ENCODE measurements around the gene RSF1.

DNA sequence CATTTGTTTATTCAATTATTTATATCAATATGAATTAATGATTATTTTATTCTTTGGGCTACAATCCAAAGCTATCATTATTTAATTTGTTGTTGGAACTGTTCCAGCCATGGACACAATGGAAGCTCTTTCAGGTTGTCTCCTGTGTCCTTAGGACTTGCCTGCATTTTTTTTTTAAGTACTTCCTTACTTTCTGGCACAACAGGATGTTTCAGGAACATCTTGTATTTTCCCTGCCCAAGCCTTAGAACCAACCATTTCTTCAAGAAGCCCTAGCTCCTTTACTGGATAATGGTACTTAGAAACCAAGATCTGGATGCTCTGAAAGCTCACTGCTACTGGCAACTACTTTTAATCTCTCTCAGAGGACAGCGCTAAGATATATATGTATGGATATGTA is 125.1 kb downstream of the RSF1 start:
- TF ChIP-seq, protein P1, sequence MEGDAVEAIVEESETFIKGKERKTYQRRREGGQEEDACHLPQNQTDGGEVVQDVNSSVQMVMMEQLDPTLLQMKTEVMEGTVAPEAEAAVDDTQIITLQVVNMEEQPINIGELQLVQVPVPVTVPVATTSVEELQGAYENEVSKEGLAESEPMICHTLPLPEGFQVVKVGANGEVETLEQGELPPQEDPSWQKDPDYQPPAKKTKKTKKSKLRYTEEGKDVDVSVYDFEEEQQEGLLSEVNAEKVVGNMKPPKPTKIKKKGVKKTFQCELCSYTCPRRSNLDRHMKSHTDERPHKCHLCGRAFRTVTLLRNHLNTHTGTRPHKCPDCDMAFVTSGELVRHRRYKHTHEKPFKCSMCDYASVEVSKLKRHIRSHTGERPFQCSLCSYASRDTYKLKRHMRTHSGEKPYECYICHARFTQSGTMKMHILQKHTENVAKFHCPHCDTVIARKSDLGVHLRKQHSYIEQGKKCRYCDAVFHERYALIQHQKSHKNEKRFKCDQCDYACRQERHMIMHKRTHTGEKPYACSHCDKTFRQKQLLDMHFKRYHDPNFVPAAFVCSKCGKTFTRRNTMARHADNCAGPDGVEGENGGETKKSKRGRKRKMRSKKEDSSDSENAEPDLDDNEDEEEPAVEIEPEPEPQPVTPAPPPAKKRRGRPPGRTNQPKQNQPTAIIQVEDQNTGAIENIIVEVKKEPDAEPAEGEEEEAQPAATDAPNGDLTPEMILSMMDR (IDR thresholded peaks at IDR 0.05) = no peak
- no peak for TF ChIP-seq POLR2A (IDR thresholded peaks at IDR 0.05)
